Activated T-cell treated with anti-CD3 and anti-CD28 coated beads, Interleukin-2, amount 50 U/mL, for 24 hours (primary cell): ENCODE measurements around the gene OR2V2.

Experiments used
- DNase-seq: peaks from one replicate; pipeline ENCODE4 v3.0.0-alpha.2; 2020
- H3K27ac Mint-ChIP-seq: 2 replicates; pipeline ENCODE4 v1.8.0; 2020; ENCODE audit warnings: mild to moderate bottlenecking, mixed read lengths
- H3K27me3 Mint-ChIP-seq: 2 replicates; pipeline ENCODE4 v1.8.0; 2020; ENCODE audit warnings: mixed read lengths
- H3K36me3 Mint-ChIP-seq: 2 replicates; pipeline ENCODE4 v1.8.0; 2020; ENCODE audit warnings: low read depth, mixed read lengths
- H3K4me1 Mint-ChIP-seq: 2 replicates; pipeline ENCODE4 v1.8.0; 2020; ENCODE audit warnings: low read depth, mixed read lengths
- H3K4me3 Mint-ChIP-seq: 2 replicates; pipeline ENCODE4 v1.8.0; 2020; ENCODE audit warnings: mild to moderate bottlenecking, moderate library complexity, mixed read lengths
- H3K9me3 Mint-ChIP-seq: 2 replicates; pipeline ENCODE4 v1.8.0; 2020; ENCODE audit warnings: mixed read lengths

The OR2V2 gene

GRCh38 chr5:181205761-181206649, 58.6 kb downstream of the OR2V2 start:
- no peaks in the 10 kb centered on the region for H3K9me3 Mint-ChIP-seq
- H3K4me3 Mint-ChIP-seq, result peak overlapping the region; percentile 84
- peaks cover 4% of the 10 kb centered on the region for H3K36me3 Mint-ChIP-seq
- H3K27me3 Mint-ChIP-seq, result peaks cover 32% of the 10 kb centered on the region
- H3K4me1 Mint-ChIP-seq, result peaks cover 37% of the 10 kb centered on the region
- peak; percentile 64 for DNase-seq
- H3K27ac Mint-ChIP-seq, result peak overlapping the region; percentile 95

- Mint-ChIP-seq H3K9me3 (no peaks in the 10 kb centered on the region), H3K36me3 (peaks cover 4% of the 10 kb centered on the region), H3K4me3 (peak overlapping the region; percentile 84), H3K27me3 (peaks cover 32% of the 10 kb centered on the region), H3K27ac (peak overlapping the region; percentile 95), H3K4me1 (peaks cover 41% of the 10 kb centered on the region)
- DNase-seq, result peak; percentile 92
Measured at GRCh38 chr5:181207214-181207959, 60.0 kb downstream of the OR2V2 start.

GRCh38 chr5:181207960-181208253, 60.5 kb downstream of the OR2V2 start:
- Mint-ChIP-seq H3K4me3 (peak overlapping the region; percentile 84), H3K4me1 (peaks cover 41% of the 10 kb centered on the region), H3K36me3 (peaks cover 4% of the 10 kb centered on the region), H3K9me3 (no peaks in the 10 kb centered on the region), H3K27ac (peak overlapping the region; percentile 95), H3K27me3 (peaks cover 32% of the 10 kb centered on the region)
- DNase-seq, result no peak
